Measurements from ENCODE around the gene ZNF777. TPM values are rescaled to one million over a fixed set of nuclear protein-coding genes. Genes with fewer than 3 reads are reported as not detected.

ZNF777 gene
- total RNA-seq, 1 donor: 6.0 TPM

DNA sequence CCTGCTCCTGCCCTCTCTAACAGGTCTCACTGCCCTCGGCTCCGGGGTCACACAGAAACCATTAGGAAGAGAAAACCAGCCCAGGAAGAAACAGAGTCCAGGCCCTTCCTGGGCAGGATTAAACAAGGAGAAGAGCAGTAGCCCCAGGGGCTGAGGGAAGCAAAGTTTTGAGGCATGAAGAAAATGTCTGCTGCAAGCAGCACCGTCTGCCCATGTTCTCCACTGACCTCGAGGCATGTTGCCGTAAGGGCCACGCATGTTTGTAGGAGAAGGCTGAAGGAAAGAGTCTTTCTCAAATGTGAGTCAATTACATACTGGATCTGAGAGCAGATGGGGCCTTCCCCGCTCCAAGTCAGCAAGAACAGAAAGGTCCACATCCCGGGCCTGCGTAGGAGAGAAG, 32.5 kb upstream of the ZNF777 start:
- TF ChIP-seq CTCF (IDR thresholded peaks at IDR 0.05; ENCODE audit: insufficient read depth, low read depth, low read length): no peak
- no peak for DNase-seq (ENCODE audit: low read depth)
- H3K4me3 ChIP-seq (ENCODE audit: low read depth, low read length): no peak overlapping the region

DNA sequence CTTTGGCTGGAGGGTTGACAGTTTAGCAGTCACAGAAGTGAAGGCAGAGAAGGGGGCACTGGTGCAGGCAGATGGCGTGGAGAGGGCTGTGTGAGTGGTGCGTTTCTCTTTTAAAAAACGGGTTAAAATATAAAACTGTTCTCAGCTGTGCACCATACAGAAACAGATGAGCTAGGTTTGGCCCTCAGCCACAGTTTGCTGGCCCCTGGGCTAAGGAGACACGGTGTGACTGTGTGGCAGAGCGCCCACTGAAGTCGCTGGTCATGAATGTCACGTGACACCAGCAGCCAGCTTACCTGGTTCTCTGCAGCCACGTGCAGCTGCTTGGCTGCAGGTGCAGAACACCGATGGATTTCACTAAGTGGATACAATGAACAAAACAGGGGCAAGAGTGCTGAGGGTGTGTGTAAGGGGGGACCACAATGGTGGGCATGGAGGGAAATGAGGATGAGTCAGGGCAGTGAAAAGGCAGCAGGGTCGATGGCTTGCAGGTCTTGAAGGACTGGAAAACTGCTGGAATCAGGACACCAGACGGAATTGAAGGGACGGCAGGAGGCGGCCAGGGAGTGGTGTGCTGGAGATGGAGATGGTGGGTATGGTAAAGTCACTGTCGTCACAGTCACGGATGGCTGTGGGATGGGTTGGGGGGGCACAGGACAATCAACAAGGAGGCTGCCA, 29.4 kb upstream of the ZNF777 start:
- H3K4me3 ChIP-seq (ENCODE audit: low read depth, low read length): no peak overlapping the region
- no peak for TF ChIP-seq CTCF (IDR thresholded peaks at IDR 0.05; ENCODE audit: insufficient read depth, low read depth, low read length)
- DNase-seq (ENCODE audit: low read depth): no peak

GRCh38 chr7:149489391-149490024, 28.6 kb upstream of the ZNF777 start:
- no peak for TF ChIP-seq CTCF (IDR thresholded peaks at IDR 0.05; ENCODE audit: insufficient read depth, low read depth, low read length)
- H3K4me3 ChIP-seq (ENCODE audit: low read depth, low read length): no peak overlapping the region

DNA sequence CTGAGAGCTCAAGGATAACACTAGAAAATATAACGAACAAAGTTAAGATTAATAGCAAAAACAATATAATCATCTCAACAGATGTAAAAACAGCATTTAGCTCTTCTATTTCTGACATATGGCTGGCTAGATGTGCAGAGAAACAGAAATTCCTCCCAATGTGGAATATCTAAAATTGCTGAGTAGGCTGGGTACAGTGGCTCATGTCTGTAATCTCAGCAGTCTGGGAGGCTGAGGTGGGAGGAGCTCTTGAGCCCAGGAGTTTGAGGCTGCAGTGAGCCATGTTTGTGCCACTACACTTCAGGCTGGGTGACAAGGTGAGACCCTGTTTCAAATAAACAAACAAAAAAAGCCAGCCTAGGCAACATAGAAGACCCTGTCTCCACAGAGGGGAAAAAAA, 18.7 kb upstream of the ZNF777 start:
- TF ChIP-seq CTCF (IDR thresholded peaks at IDR 0.05; ENCODE audit: insufficient read depth, low read depth, low read length): no peak
- no peak overlapping the region for H3K4me3 ChIP-seq (ENCODE audit: low read depth, low read length)
- no peak for DNase-seq (ENCODE audit: low read depth)

More at GRCh38 chr7:149489391-149490024, 28.6 kb upstream of the ZNF777 start:
- DNase-seq (ENCODE audit: low read depth): no peak

DNA sequence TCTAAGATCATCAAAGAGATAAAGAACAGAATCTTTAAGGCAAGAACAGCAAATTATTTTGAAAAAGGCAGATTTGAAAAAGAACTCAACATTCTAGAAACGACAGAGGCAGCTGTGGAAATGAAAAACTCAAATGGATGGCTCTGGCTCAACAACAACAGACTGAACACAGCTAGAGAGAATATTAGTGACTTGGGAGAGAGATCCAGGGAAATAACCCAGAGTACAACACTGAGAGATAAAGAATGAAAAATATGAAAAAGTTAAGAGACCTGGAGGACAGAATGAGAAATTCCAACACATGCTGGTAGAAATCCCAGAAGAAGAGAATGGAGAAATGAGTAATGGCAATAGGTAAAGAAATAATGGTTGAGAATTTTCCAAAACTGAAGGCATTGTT, 17.9 kb upstream of the ZNF777 start:
- DNase-seq (ENCODE audit: low read depth): no peak
- no peak overlapping the region for H3K4me3 ChIP-seq (ENCODE audit: low read depth, low read length)
- no peak for TF ChIP-seq CTCF (IDR thresholded peaks at IDR 0.05; ENCODE audit: insufficient read depth, low read depth, low read length)

GRCh38 chr7:149477494-149478443, 16.9 kb upstream of the ZNF777 start:
- no peak for DNase-seq (ENCODE audit: low read depth)
- H3K4me3 ChIP-seq (ENCODE audit: low read depth, low read length): no peak overlapping the region
- no peak for TF ChIP-seq CTCF (IDR thresholded peaks at IDR 0.05; ENCODE audit: insufficient read depth, low read depth, low read length)
